ENCODE data around the gene RIPK1.
A peak's percentile ranks its signal among the peaks of the same experiment; 100 is the strongest.

The RIPK1 gene

GRCh38 chr6:3162565-3163247 is 94.4 kb downstream of the RIPK1 start:
- peak; percentile 90 for DNase-seq

GRCh38 chr6:3163248-3163594 is 94.9 kb downstream of the RIPK1 start:
- no peak for DNase-seq

- DNase-seq, result no peak
These were observed 96.1 kb downstream of the RIPK1 start for GRCh38 chr6:3164388-3164787.
